DOHH2 (cell line): ENCODE results near the gene C11orf71.

Experiments
- EZH2phosphoT487 ChIP-seq: fragments of 200-600 bp; sonication (generic); IDR thresholded peaks from 2 replicates; pipeline ENCODE4 v1.6.1; 2017; ENCODE audit warnings: borderline replicate concordance, mild to moderate bottlenecking, antibody characterized with exemption, low read length, moderate library complexity, mixed read lengths
- TF ChIP-seq, protein P1 (sequence below): fragments of 200-600 bp; sonication (generic); IDR thresholded peaks from one replicate; pipeline ENCODE4 v1.5.1; 2014; ENCODE audit warnings: antibody characterized with exemption, mild to moderate bottlenecking, low read depth, low read length; ENCODE audit not compliant: poor library complexity, severe bottlenecking

DNA sequence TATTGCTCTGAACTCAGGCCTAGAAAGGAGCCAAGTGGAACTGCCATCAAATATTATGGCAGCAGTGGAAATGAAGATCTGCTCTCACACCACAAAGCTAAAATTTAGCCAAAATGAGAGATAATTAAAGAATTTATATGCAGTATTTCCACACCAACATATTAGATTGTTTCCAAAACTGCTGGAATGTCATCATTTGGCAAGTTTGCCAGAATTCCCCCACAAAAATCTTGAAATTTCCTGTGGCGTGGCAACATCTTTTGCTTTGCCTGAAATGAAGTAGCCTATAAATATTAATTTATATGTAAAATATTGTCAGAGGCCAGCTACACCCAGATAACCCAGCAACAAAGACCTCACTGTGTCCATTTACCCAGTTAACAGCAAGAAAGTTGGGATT lies 13.8 kb downstream of the C11orf71 start:
- TF ChIP-seq, protein P1, sequence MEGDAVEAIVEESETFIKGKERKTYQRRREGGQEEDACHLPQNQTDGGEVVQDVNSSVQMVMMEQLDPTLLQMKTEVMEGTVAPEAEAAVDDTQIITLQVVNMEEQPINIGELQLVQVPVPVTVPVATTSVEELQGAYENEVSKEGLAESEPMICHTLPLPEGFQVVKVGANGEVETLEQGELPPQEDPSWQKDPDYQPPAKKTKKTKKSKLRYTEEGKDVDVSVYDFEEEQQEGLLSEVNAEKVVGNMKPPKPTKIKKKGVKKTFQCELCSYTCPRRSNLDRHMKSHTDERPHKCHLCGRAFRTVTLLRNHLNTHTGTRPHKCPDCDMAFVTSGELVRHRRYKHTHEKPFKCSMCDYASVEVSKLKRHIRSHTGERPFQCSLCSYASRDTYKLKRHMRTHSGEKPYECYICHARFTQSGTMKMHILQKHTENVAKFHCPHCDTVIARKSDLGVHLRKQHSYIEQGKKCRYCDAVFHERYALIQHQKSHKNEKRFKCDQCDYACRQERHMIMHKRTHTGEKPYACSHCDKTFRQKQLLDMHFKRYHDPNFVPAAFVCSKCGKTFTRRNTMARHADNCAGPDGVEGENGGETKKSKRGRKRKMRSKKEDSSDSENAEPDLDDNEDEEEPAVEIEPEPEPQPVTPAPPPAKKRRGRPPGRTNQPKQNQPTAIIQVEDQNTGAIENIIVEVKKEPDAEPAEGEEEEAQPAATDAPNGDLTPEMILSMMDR: no peak
- no peak for TF ChIP-seq EZH2phosphoT487
